ENCODE measurements around the gene SUPT3H. TPM values are rescaled to one million over a fixed set of nuclear protein-coding genes. Genes with fewer than 3 reads are reported as not detected.

Gene SUPT3H
- total and polyA plus RNA-seq, 4 donors = 0.85 to 4.8 (median 2.4) TPM

DNA sequence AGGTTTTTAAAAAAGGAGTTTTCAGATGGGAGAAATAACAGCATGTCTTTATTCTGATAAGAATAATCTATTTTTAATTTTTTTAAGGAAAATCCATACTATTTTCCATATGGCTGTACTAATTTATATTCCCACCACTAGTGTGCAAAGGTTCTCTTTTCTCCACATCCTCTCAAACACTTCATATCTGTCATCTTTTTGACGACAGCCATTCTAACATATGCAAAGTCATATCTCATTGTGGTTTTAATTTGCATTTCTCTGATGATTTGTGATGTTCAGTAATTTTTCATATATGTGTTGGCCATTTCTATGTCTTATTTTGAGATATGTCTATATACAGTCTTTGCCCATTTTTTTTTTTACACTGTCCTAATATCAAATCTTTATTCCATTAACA, 330.2 kb downstream of the SUPT3H start:
- no peaks in the 10 kb centered on the region for H3K36me3 ChIP-seq (ENCODE audit: control insufficient read depth in 4 of 4, insufficient read depth in 3 of 4, low read depth in 1 of 4, low read length in 3 of 4)
- DNase-seq (ENCODE audit: low spot score) = no peak
- no peaks in the 10 kb centered on the region for H3K27me3 ChIP-seq (ENCODE audit: control insufficient read depth in 4 of 4, insufficient read depth in 4 of 4, low read length in 3 of 4)
- no peak overlapping the region for H3K27ac ChIP-seq (ENCODE audit: low read depth in 1 of 2, low read length in 2 of 2)
- H3K9ac ChIP-seq (ENCODE audit: low read depth in 1 of 2, low read length in 2 of 2) = no peak overlapping the region
- 90% methylated on average over 1 of the region's 1 CpG for WGBS
- TF ChIP-seq, protein P1, sequence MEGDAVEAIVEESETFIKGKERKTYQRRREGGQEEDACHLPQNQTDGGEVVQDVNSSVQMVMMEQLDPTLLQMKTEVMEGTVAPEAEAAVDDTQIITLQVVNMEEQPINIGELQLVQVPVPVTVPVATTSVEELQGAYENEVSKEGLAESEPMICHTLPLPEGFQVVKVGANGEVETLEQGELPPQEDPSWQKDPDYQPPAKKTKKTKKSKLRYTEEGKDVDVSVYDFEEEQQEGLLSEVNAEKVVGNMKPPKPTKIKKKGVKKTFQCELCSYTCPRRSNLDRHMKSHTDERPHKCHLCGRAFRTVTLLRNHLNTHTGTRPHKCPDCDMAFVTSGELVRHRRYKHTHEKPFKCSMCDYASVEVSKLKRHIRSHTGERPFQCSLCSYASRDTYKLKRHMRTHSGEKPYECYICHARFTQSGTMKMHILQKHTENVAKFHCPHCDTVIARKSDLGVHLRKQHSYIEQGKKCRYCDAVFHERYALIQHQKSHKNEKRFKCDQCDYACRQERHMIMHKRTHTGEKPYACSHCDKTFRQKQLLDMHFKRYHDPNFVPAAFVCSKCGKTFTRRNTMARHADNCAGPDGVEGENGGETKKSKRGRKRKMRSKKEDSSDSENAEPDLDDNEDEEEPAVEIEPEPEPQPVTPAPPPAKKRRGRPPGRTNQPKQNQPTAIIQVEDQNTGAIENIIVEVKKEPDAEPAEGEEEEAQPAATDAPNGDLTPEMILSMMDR (IDR thresholded peaks at IDR 0.05; ENCODE audit: low read depth, low read length, missing input control) = no peak
- TF ChIP-seq HNF4G (IDR thresholded peaks at IDR 0.05) = no peak
- H3K9me3 ChIP-seq (ENCODE audit: control insufficient read depth in 4 of 4, low read length in 3 of 4) = no peaks in the 10 kb centered on the region
- peaks cover 0 to 3% (median 0%) of the 10 kb centered on the region in 4 donors for H3K4me1 ChIP-seq (ENCODE audit: control insufficient read depth in 4 of 4, insufficient read depth in 4 of 4, low read length in 3 of 4)
- H3K4me3 ChIP-seq (ENCODE audit: low read depth in 1 of 3, low read length in 3 of 3) = no peak overlapping the region

DNA sequence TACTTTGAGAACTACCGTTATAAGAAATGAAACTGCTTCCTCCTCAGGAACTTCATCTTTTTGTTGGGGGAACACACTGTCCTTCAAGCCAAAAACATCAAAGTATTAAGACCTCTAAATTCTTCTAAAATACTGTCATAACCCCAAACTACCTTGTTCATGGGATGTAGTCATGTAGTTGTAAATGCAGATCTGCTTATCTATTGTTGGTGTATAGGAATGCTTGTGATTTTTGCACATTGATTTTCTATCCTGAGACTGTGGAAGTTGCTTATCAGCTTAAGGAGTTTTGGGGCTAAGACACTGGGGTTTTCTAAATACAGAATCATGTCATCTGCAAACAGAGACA, 332.5 kb downstream of the SUPT3H start:
- 81% methylated on average over 1 of the region's 1 CpG for WGBS
- Histone ChIP-seq H3K4me3 (ENCODE audit: low read depth in 1 of 3, low read length in 3 of 3) (no peak overlapping the region), H3K27ac (ENCODE audit: low read depth in 1 of 2, low read length in 2 of 2) (no peak overlapping the region), H3K36me3 (ENCODE audit: control insufficient read depth in 4 of 4, insufficient read depth in 3 of 4, low read depth in 1 of 4, low read length in 3 of 4) (no peaks in the 10 kb centered on the region), H3K27me3 (ENCODE audit: control insufficient read depth in 4 of 4, insufficient read depth in 4 of 4, low read length in 3 of 4) (no peaks in the 10 kb centered on the region), H3K9me3 (ENCODE audit: control insufficient read depth in 4 of 4, low read length in 3 of 4) (no peaks in the 10 kb centered on the region), H3K4me1 (ENCODE audit: control insufficient read depth in 4 of 4, insufficient read depth in 4 of 4, low read length in 3 of 4) (peaks cover 0 to 3% (median 0%) of the 10 kb centered on the region in 4 donors), H3K9ac (ENCODE audit: low read depth in 1 of 2, low read length in 2 of 2) (no peak overlapping the region)
- no peak for DNase-seq (ENCODE audit: low spot score)
- TF ChIP-seq RXRA (IDR thresholded peaks at IDR 0.05) = no peak
- TF ChIP-seq HNF4A (conservative IDR thresholded peaks at IDR 0.05) = no peak
- TF ChIP-seq, protein P2, sequence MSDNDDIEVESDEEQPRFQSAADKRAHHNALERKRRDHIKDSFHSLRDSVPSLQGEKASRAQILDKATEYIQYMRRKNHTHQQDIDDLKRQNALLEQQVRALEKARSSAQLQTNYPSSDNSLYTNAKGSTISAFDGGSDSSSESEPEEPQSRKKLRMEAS (IDR thresholded peaks at IDR 0.05) = no peak
- TF ChIP-seq YY1 (IDR thresholded peaks at IDR 0.05) = no peak
- TF ChIP-seq, protein P1 (IDR thresholded peaks at IDR 0.05; ENCODE audit: low read depth, low read length, missing input control) = no peak
- TF ChIP-seq, protein P3, sequence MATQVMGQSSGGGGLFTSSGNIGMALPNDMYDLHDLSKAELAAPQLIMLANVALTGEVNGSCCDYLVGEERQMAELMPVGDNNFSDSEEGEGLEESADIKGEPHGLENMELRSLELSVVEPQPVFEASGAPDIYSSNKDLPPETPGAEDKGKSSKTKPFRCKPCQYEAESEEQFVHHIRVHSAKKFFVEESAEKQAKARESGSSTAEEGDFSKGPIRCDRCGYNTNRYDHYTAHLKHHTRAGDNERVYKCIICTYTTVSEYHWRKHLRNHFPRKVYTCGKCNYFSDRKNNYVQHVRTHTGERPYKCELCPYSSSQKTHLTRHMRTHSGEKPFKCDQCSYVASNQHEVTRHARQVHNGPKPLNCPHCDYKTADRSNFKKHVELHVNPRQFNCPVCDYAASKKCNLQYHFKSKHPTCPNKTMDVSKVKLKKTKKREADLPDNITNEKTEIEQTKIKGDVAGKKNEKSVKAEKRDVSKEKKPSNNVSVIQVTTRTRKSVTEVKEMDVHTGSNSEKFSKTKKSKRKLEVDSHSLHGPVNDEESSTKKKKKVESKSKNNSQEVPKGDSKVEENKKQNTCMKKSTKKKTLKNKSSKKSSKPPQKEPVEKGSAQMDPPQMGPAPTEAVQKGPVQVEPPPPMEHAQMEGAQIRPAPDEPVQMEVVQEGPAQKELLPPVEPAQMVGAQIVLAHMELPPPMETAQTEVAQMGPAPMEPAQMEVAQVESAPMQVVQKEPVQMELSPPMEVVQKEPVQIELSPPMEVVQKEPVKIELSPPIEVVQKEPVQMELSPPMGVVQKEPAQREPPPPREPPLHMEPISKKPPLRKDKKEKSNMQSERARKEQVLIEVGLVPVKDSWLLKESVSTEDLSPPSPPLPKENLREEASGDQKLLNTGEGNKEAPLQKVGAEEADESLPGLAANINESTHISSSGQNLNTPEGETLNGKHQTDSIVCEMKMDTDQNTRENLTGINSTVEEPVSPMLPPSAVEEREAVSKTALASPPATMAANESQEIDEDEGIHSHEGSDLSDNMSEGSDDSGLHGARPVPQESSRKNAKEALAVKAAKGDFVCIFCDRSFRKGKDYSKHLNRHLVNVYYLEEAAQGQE (IDR thresholded peaks at IDR 0.05) = no peak
- no peak for TF ChIP-seq GABPA (IDR thresholded peaks at IDR 0.05 in 1 of 2, conservative IDR thresholded peaks at IDR 0.05 in 1 of 2)
- no peak for TF ChIP-seq FOXA2 (IDR thresholded peaks at IDR 0.05)
